ENCODE measurements around the gene ZC3H12C.

ZC3H12C gene

GRCh38 chr11:110082899-110083298, 10.3 kb upstream of the ZC3H12C start:
- DNase-seq (ENCODE audit: low read depth), result no peak
- TF ChIP-seq CTCF (IDR thresholded peaks at IDR 0.05; ENCODE audit: low read depth, low read length, missing control alignments), result no peak
- in situ Hi-C loops (cut with HindIII; ENCODE audit: low sequenced_read_pairs), result no loop called here
- H3K4me3 ChIP-seq (ENCODE audit: low read depth, low read length), result no peak overlapping the region

GRCh38 chr11:110085255-110085838, 7.8 kb upstream of the ZC3H12C start:
- DNase-seq (ENCODE audit: low read depth), result no peak
- no peak for TF ChIP-seq CTCF (IDR thresholded peaks at IDR 0.05; ENCODE audit: low read depth, low read length, missing control alignments)
- in situ Hi-C loops (cut with HindIII; ENCODE audit: low sequenced_read_pairs), result no loop called here
- no peak overlapping the region for H3K4me3 ChIP-seq (ENCODE audit: low read depth, low read length)

DNA sequence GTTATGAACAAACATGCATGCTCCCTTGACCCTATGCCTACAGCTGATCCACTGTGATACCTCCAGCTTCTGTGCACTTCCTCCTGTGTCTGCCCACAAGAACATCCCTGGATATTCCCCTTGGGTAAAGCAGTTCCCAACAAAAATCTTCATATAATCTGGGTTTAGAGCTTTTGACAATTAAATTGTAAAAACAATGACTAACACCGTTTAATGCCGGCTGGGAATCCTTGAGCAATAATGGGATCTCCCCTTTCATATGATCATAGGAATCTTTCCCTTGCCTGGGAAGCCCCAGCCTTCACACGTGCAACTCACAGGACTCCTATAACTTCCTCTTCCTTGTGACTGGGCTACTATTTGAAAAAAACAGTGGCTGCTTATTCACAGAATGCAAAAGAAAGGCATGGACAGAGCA, 6.3 kb upstream of the ZC3H12C start:
- no peak for DNase-seq (ENCODE audit: low read depth)
- in situ Hi-C loops (cut with HindIII; ENCODE audit: low sequenced_read_pairs), result no loop called here
- no peak overlapping the region for H3K4me3 ChIP-seq (ENCODE audit: low read depth, low read length)
- TF ChIP-seq CTCF (IDR thresholded peaks at IDR 0.05; ENCODE audit: low read depth, low read length, missing control alignments), result no peak

DNA sequence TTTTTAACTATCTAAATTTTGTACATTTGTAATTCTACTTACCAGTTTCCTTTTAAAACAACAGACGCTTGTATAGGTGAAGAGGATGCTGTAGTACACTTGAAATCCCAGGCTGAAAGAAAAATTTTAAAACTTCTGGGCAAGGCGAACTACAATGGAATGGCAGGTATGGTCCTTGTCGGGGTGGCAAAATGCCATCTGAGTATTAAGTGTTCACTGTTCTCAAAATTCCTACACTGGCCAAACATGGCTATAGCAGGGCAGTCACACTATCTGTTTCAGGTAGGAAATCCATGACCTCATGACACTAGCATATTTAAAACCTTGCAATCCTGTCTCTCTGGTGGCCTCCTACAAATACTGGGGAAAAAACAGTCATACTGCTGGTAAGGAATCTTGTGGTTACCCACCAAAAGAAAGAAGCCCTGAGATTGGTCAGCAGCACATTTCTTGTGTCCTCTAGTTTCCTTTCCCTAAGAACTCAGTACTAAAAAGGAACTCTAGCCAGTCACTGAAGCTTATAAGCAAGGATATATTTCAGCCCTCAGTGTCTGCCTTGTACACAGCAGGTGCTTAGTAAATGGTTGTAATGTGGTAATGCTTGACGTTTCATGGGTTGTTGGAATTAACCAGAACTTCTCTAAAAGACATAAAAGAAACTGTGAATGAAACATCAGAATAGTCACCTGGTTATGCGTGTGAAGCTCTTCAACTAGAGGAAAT, 5.2 kb upstream of the ZC3H12C start:
- no peak overlapping the region for H3K4me3 ChIP-seq (ENCODE audit: low read depth, low read length)
- TF ChIP-seq CTCF (IDR thresholded peaks at IDR 0.05; ENCODE audit: low read depth, low read length, missing control alignments), result no peak
- in situ Hi-C loops (cut with HindIII; ENCODE audit: low sequenced_read_pairs), result no loop called here
- DNase-seq (ENCODE audit: low read depth), result peak; percentile 73

DNA sequence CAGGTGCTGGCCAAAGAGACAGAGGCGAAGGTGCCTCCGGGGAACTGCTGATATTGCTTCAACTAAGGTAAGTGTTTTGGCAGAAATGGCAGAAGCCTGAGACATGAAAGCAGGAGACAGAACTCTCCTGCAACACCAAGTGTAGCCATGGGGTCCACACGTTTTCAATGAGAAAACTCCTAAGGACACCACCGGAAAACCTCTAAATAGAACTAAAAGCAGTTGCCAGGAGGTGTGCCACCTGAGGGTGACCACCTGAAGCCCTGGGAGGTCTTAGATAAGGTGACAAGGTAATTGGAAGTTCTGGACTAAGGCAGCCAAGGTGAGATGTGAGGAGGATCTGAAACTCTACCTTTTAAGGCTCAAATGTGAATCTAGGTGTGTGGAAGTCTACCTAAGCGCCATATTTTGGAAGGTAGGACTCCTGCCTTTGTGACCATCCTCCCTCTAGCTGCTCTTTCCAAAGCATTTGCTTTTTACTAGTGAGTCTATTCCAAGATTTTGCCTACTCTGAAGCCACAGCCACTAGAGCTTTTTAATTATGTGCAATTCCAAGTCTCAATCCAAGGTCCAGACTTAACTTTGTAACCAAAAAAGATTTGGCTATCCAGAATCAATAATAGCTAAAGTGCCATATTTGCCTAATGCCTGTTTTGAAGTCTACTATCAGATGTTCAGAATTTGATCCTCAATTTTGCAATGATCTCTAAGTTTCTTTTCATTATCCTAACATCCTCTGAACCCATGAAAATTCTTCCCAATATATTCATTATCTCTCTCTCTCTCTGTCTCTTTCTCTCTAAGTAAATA, 4.5 kb upstream of the ZC3H12C start:
- in situ Hi-C loops (cut with HindIII; ENCODE audit: low sequenced_read_pairs), result no loop called here
- no peak for TF ChIP-seq CTCF (IDR thresholded peaks at IDR 0.05; ENCODE audit: low read depth, low read length, missing control alignments)
- H3K4me3 ChIP-seq (ENCODE audit: low read depth, low read length), result no peak overlapping the region
- no peak for DNase-seq (ENCODE audit: low read depth)

DNA sequence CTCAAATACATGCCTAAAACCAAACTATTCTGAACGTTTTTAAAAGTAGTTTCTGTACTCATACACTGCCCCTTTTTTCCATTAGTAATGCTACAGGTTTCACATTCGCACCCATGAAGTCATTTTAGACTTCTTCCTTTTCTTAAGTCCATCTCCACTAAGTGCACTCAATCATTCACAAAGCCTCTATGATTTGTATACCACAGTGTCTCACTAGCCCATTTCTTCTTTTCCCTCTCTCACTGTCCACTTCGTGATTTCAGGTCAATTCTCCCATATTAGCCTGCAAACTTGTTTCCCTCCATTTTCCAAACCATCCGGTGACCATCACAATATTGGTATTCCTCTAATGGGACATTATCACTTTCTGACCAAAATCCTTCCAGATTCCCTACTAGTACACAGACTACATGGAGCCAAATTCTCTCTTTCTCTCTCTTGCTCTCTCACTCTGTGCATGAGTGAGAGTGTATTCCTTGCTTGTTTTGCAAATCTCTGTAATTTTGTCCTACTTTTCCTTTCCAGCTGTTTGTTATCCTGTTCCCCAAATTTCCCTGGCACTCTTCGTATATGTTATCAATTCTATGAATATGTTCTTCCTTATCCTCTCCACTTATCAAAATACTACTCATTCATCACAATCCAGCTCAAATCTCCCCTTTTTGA, 3.4 kb upstream of the ZC3H12C start:
- TF ChIP-seq CTCF (IDR thresholded peaks at IDR 0.05; ENCODE audit: low read depth, low read length, missing control alignments), result no peak
- in situ Hi-C loops (cut with HindIII; ENCODE audit: low sequenced_read_pairs), result no loop called here
- no peak overlapping the region for H3K4me3 ChIP-seq (ENCODE audit: low read depth, low read length)
- DNase-seq (ENCODE audit: low read depth), result no peak

Measured in astrocyte of the cerebellum (primary cell).